GM12801 (cell line): ENCODE results near the gene TNFRSF14.

Experiments used
- CTCF ChIP-seq: IDR thresholded peaks from one replicate; pipeline ENCODE4 v1.5.1; 2011; ENCODE audit warnings: control low read depth; ENCODE audit not compliant: insufficient read length; ENCODE audit errors: extremely low read depth

Gene TNFRSF14

GRCh38 chr1:2518528-2518927 is 37.6 kb upstream of the TNFRSF14 start:
- no peak for TF ChIP-seq CTCF

- TF ChIP-seq CTCF: no peak
Observed at GRCh38 chr1:2519029-2519685, 37.0 kb upstream of the TNFRSF14 start.

GRCh38 chr1:2519729-2520128 is 36.4 kb upstream of the TNFRSF14 start:
- TF ChIP-seq CTCF: no peak

- no peak for TF ChIP-seq CTCF
Observed at GRCh38 chr1:2520206-2520605, 36.0 kb upstream of the TNFRSF14 start.

- no peak for TF ChIP-seq CTCF
Observed at GRCh38 chr1:2520806-2521205, 35.4 kb upstream of the TNFRSF14 start.

- TF ChIP-seq CTCF: no peak
Observed at GRCh38 chr1:2522230-2522629, 33.9 kb upstream of the TNFRSF14 start.

- no peak for TF ChIP-seq CTCF
Observed at GRCh38 chr1:2523191-2523890, 32.8 kb upstream of the TNFRSF14 start.
